NCI-H526 treated with DMSO at 0.1 percent for 48 hours (cell line): ENCODE data around the gene ASIP.
"Not testable (repeated sequence)": the region's sequence is repeated elsewhere in the genome, so short reads cannot be mapped to it uniquely, and the experiment has no call there.

Experiments used
- DNase-seq: peaks from one replicate; lab custom pipeline; 2025; lab: John Stamatoyannopoulos, UW

Gene ASIP

GRCh38 chr20:34242879-34243278 is 1.7 kb downstream of the ASIP start:
- no peak for DNase-seq

DNA sequence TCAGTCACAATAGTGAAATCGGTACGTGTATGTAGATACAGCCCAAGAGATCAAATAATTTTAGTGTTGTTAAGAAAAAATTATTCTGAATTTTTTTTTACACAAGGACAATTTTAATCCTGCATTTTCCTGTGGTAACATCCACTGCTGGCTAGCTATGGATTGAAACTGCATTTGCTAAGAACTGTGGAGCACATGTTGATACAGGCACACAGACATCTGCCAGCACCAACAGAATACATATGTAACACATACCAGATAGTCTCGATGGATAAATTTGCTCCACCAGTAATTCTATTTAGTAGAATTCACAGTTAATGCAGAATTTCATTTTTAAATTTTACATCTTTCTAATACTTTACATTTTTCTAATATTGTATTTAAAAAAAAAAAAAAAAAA is 2.2 kb downstream of the ASIP start:
- DNase-seq, result no peak

DNA sequence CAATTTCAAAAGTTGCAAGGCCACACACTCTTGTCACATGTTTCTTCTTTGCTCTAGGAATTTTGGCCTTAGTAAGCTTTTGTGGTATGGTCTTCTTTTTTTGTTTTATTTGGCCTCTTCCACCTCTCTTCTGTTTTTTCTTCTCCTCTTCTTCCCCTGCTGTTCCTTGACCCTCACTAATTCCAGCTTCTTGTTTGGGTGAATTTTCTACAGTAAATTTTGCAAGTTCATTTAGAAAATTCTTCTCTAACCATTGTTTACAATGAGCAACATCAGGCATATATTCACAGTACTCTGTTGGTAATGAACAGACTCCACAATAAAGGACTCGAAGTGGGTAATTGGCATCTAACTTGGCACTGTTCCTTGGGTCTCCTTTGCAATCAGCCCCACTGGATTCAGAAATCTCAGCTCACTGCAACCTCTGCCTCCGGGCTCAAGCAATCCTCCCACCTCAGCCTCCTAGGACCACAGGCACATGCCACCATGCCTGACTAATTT is 5.0 kb downstream of the ASIP start:
- no peak for DNase-seq

DNA sequence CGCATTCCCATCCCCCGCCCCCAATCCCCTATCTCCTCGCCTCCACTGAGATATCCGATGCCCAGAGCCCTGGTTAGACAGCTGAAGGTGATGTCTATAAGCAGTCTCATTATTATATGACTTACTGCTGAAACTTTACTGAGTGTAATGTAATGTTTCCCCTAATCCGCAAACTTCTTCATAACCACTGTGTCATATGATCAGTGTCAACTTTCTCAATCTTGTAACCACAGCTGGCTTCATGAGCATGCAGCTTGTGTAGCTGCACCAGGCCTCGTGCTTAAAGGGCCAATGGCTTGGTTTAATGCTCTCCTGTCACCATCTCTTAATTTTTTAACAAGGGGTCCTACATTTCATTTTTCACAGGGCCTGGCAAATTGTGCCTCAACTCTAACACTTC is 8.1 kb downstream of the ASIP start:
- DNase-seq, result no peak

DNA sequence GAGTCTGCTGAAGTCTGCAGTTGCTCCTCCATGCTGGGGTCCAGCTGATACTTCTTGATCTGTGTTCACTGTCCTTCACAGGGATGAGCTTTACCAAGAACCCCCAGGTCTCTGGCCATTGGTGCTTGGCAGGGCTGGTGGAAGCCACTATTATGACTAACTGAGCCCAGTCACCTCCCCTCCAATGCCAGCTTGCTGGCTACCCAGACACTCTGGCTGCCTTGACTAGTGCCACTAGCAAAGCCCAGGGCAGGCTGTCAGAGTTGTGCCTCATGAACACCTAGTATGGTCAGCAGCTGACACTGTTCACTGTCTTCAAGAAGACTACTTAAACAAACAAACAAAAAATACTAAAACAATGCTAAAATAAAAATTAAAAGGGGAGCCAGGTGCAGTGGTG is 8.8 kb downstream of the ASIP start:
- no peak for DNase-seq

DNA sequence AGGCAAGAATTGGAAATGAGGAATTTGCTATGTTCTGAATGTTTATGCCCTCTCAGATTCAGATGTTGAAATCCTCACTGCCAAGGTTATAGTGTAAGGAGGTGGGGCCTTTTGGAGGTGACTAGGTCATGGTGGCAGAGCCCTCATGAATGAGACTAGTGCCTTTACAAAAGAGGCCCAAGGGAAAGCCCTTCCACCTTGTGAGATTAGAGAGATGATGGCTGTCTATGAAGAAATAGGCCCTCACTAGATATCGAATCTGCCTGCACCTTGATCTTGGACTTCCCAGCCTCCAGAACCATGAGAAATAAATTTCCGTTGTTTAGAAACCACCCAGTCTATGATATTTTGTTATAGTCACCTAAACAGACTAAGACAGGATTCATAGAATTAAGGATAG is 10.4 kb downstream of the ASIP start:
- DNase-seq, result no peak

DNA sequence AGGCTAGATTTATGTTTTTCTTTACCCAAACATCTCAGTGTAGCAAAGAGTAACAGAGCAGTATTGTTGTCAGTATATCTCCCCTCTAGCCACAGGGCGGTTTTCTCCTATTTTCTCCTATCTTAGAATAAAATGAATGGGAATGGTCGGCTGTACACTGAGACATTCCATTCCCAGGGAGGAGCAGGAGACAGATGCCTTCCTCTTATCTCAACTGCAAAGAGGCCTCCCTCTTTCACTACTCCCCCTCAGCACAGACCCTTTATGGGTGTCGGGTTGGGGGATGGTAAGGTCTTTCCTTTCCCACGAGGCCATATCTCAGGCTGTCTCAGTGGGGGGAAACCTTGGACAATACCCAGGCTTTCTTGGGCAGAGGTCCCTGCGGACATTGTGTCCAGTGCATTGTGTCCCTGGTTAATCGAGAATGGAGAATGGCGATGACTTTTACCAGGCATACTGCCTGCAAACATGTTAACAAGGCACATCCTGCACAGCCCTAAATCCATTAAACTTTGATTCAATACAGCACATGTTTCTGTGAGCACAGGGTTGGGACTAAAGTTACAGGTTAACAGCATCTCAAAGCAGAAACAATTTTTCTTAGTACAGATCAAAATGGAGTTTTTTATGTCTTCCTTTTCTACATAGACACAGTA is 11.3 kb downstream of the ASIP start:
- not testable (repeated sequence) for DNase-seq

DNA sequence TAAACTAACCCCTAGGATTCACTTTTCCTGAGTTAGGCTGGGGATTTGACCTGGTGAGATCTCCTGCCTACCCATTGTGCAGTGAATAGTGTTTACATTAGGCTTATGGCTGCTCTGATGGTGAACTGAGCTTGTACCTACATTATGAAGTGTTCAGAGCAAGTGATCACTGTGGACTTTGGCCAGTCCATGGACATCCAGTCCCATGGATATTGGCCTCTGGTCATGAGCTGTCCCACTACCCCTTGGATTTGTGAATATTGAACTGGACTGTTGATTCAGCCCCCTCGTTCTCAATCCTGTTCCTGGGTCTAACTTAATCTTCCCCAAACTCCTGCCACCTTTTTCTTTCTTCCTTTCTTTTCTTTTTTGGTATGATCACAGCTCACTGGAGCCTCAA is 13.8 kb downstream of the ASIP start:
- DNase-seq, result no peak

DNA sequence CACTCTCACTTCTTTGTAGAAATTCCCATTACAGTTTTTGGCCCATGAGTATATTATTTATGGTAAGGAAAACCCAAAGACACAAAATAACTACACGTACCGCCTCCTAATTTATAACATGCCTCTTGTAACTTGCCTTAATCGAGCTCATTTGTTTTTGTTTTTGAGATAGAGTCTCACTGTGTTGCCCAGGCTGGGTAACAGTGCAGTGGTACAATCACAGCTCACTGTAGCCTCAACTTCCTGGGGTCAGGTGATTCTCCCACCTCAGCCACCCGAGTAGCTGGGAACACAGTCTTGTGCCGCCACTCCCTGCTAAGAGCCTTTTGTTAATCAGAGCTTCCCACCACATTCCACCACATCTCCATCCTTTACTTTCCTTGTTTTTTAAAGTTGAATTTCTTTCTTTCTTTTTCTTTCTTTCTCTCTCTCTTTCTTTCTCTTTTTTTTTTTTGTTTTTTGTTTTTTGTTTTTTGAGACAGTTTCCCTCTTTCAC is 15.5 kb downstream of the ASIP start:
- no peak for DNase-seq

DNA sequence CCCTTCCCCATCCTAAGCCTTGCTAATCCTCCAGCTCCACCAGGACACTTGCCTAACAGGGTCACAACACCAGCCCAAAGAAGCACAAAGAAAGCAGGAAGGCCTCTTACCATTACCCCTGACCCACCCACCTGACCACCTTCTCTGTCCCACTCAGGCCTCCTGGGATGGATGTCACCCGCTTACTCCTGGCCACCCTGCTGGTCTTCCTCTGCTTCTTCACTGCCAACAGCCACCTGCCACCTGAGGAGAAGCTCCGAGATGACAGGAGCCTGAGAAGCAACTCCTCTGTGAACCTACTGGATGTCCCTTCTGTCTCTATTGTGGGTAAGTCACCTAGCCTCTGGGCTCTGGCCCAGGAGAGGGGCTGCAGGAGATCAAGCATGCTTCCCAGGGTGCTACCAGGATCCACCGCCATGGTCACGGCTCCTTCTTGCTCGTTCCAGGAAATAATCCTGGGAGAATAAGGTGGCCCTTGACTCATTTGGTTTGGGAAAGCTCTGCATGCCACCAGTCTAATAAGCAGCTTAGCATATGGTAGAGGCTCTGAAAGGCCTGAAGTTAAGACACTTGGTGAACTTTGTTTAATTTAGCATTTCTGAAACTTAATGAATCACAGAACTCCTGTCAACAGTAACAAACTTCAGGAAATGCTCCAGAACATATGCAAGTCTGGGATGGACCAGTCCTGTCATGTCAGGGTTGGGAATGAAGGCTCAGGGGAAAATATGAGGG is 19.2 kb downstream of the ASIP start:
- DNase-seq, result no peak

DNA sequence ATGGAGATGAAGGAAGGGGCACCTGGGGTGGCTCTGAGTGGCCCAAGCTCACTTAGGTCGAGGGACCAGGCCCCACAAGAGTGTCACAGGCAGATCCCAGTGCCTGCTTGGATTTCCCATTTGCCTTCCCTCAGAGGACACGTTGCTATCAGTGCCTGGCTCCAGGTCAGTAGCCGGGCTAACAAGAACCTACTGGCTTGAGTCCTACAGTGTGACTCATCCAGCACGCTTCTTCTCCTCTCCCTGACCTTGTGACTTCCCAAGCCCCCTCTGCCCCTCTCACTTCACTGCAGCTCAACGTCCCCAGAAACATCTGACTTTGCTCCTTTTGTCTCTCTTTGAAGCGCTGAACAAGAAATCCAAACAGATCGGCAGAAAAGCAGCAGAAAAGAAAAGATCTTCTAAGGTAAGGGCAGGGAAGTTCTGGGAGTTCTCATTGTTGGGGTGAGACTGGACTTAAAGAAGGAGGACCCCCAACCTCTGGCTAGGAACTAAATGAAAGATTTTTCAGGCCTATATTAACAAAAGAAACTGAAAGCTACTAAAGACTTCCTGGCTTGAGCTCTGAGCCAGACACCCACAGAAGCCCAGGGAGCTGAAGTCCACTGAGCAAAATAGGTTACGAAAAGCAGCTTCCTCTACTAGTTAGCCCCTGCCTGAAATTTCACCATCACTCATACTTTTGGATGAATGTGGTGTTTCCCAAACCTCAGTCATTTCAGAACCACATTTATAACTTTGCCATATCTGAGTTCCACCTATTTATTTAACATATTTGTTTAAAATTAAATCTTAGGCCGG is 21.5 kb downstream of the ASIP start:
- DNase-seq, result no peak

- DNase-seq, result not testable (repeated sequence)
Measured at GRCh38 chr20:34263468-34263867, 22.2 kb downstream of the ASIP start.

DNA sequence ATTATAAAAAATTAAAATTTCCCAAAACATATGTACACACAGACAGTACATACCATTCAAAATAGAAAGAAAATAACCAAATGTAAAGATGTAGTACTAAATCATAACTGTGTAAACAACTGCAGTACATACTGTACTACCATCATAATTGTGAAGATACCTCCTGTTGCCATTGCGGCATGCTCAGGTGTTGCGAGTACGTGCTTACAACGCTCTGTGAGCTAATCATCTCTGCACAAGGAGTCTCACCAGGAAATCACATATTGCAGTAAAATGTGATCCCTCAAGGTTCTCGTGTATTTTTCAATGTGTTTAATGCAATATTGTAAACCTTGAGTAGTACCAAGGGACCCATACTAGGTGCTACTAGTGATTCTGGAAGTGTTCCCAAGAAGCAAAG is 22.9 kb downstream of the ASIP start:
- no peak for DNase-seq

GRCh38 chr20:34268145-34268544 is 26.9 kb downstream of the ASIP start:
- DNase-seq, result no peak

DNA sequence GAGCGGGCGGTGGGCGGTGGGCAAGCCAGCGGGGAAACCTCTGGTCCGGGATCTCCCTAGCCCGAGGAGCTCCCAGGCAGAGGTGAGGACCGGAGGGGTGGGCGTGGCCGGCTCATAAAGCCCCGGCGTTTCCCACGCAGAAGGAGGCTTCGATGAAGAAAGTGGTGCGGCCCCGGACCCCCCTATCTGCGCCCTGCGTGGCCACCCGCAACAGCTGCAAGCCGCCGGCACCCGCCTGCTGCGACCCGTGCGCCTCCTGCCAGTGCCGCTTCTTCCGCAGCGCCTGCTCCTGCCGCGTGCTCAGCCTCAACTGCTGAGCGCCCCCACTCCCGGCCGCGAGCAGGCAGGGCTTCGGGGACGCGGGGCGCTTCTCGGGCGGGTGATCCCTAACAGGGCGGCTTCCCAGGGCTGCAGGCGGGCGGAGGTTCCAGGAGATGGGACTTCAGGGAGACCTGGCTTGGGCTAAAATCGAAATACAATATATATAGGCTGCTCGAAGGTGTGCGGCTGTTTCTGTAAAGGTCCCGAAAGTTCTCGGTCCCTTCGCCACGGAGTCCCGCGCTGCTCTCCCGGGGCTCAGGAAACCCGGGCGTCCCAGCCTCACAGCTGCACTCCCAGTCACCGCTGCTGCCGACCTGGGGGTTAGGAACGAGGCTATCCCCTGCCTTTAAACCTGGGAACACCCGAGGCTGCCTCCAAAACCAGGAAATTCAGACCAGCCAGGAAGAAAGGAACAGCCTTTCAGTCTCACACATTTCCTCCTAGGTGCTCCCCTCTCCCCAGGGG is 27.8 kb downstream of the ASIP start:
- DNase-seq, result no peak

DNA sequence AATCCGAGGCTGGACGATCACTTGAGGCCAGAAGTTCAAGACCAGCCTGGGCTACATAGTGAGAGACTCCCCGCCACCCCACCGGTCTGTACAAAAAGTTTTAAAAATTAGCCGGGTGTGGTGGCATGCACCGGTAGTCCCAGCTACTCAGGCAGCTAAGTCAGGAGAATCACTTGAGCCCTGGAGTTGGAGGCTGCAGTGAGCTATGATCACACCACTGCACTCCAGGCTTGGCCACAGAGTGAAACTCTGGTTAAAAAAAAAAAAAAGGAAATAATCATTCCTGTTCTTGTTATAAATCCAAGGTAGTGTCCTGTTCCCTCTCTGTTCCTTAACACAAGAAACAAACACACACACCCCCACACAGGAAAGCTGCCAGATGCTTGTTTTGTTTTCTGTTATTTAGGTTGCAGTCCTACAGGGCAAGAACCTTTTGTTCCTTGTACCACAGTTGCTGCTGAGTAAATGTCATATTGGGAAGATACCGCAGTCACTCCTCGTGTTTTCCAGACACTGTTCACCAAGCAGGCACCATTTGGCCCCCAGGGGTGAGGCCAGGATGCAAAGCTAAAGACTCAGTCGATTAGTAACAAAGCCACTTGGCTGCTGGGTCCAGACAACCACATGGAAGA is 28.9 kb downstream of the ASIP start:
- DNase-seq, result no peak

- DNase-seq, result no peak
Measured at GRCh38 chr20:34271956-34272355, 30.7 kb downstream of the ASIP start.

GRCh38 chr20:34274694-34275093 is 33.5 kb downstream of the ASIP start:
- DNase-seq, result no peak

- no peak for DNase-seq
Measured at GRCh38 chr20:34281177-34281576, 40.0 kb downstream of the ASIP start.

GRCh38 chr20:34282041-34282440 is 40.8 kb downstream of the ASIP start:
- no peak for DNase-seq

GRCh38 chr20:34283844-34284243 is 42.6 kb downstream of the ASIP start:
- DNase-seq, result no peak
